ENCODE results near the gene RPS6KA5. TPM values are rescaled to one million over a fixed set of nuclear protein-coding genes. Genes with fewer than 3 reads are reported as not detected.

Gene RPS6KA5
- total and polyA plus RNA-seq, 2 donors (not counting 1 experiment from before 2014, with no cell fraction given): 6.0 to 34.6 TPM

DNA sequence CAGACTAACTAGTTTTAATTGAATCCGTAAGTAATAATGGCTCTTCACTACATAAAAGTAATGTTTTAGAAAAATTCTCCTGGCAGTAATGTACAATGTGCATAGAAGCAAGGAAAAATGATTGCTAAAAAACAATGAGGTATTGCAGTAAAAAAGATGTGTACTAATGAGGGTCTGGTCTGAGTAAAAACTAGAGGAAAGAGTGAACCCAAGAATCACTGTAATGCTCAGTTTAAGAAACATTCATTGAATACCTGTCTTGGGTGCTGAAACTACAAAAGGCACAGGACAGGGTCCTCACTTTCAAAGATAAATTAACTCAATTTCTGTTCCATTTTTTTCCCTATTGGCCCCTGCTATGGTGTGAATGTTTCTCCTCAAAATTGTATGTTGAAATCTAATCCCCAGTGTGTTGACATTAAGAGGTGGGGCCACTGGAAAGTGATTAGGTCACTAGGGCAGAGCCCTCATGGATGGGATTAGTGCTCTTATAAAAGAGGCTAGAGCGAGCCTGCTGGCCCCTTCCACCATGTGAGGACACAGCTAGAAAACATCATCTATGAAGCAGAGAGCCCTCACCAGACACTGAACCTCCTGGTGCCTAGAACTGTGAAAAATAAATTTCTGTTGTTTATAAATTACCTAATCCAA lies 51.6 kb downstream of the RPS6KA5 start:
- CTCF ChIA-PET: interaction anchor here (0.5 to 1.9 kb wide), 7 partner anchors 11 to 164 kb away, joined by 3 to 7 read pairs (median 4); partner anchors contain the start of gene RPS6KA5
- 100% methylated on average over 1 of the region's 2 CpGs for WGBS (ENCODE audit: insufficient coverage)
- Histone ChIP-seq H3K4me3 (ENCODE audit: control extremely low read depth in 1 of 5, extremely low read depth in 1 of 5, insufficient read depth in 1 of 5, low read depth in 2 of 5, low read length in 4 of 5) (peak overlapping the region in 2 of 5 experiments; percentile 12 to 38), H3K4me1 (ENCODE audit: control insufficient read depth in 2 of 2, insufficient read depth in 2 of 2, low read length in 2 of 2) (peaks cover 61 to 69% of the 10 kb centered on the region in 2 donors), H3K27ac (ENCODE audit: low read length in 2 of 2) (peak overlapping the region; percentile 73 to 90), H3K9me3 (ENCODE audit: control extremely low read depth in 1 of 3, control insufficient read depth in 2 of 3, insufficient read depth in 1 of 3, low read length in 2 of 3) (no peaks in the 10 kb centered on the region), H2AFZ (ENCODE audit: insufficient read depth, low read depth, low read length, poor library complexity, severe bottlenecking) (no peak overlapping the region), H3K27me3 (replicated peaks in 1 of 4; ENCODE audit: control extremely low read depth in 1 of 4, control insufficient read depth in 3 of 4, insufficient read depth in 4 of 4, low read length in 3 of 4) (no peaks in the 10 kb centered on the region), H3K9ac (ENCODE audit: low read length) (no peak overlapping the region), H3K4me2 (replicated peaks; ENCODE audit: low read depth, low read length, poor library complexity, severe bottlenecking) (peak overlapping the region; percentile 65), H4K20me1 (ENCODE audit: control insufficient read depth, insufficient read depth, low read length, poor library complexity, severe bottlenecking) (no peaks in the 10 kb centered on the region), H3K79me2 (ENCODE audit: control insufficient read depth, insufficient read depth, low read length) (peaks cover 78% of the 10 kb centered on the region), H3K36me3 (replicated peaks in 1 of 2; ENCODE audit: control extremely low read depth in 1 of 2, control insufficient read depth in 1 of 2, extremely low read depth in 1 of 2, insufficient read depth in 2 of 2, low read length in 1 of 2) (no peaks in the 10 kb centered on the region)
- Mint-ChIP-seq H3K4me3 (peak overlapping the region; percentile 18), H3K27me3 (no peaks in the 10 kb centered on the region), H3K27ac (peak overlapping the region; percentile 92), H3K9me3 (ENCODE audit: insufficient read depth) (no peaks in the 10 kb centered on the region), H3K4me1 (peaks cover 52% of the 10 kb centered on the region)
- no peak for TF ChIP-seq EZH2 (IDR thresholded peaks at IDR 0.05; ENCODE audit: borderline replicate concordance, insufficient read depth, low read depth, low read length, poor library complexity, severe bottlenecking)
- POLR2A ChIA-PET: interaction anchor here (0.5 to 2.8 kb wide), 7 partner anchors 13 to 666 kb away, joined by 3 to 17 read pairs (median 6); partner anchors contain the start of genes DGLUCY and RPS6KA5
- intact Hi-C loops (cut with micrococcal nuclease): loop anchor here (1.0 to 10.0 kb wide), 6 partner anchors 13 to 408 kb away; partner anchors contain the start of genes CCDC88C, DGLUCY and RPS6KA5
- no peak for DNase-seq
- ATAC-seq (ENCODE audit: low read depth): peak; percentile 3

DNA sequence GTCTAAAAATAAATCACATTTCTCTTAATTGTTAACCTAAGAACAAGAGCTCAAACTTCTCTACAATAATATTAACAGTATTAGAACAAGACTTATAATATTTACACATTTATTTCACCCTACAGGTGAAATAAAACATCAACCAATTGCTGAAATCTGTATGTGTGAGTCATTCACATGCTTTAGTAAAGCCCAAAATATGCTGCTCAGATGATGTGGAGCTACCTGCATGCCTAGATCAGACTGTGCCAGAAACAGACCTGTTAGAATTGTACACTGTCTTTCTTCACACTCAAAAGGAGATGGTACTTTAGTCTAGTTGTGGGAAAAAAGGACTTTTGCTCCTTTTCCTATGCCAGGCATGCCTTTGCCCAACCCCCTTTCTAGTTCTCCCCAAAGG lies 54.7 kb downstream of the RPS6KA5 start:
- H3K79me2 ChIP-seq (ENCODE audit: control insufficient read depth, insufficient read depth, low read length): peaks cover 75% of the 10 kb centered on the region
- Mint-ChIP-seq H3K4me1 (peaks cover 46% of the 10 kb centered on the region), H3K4me3 (no peak overlapping the region), H3K9me3 (ENCODE audit: insufficient read depth) (no peaks in the 10 kb centered on the region), H3K27me3 (no peaks in the 10 kb centered on the region), H3K27ac (peak overlapping the region; percentile 71)
- H3K27ac ChIP-seq (ENCODE audit: low read length in 2 of 2): peak overlapping the region in 1 of 2 donors; percentile 90
- intact Hi-C loops (cut with micrococcal nuclease): loop anchor here (5.0 to 10.0 kb wide), 2 partner anchors 309 to 412 kb away; partner anchors contain the start of gene CCDC88C
- TF ChIP-seq CTCF (IDR thresholded peaks at IDR 0.05): no peak
- TF ChIP-seq EZH2 (IDR thresholded peaks at IDR 0.05; ENCODE audit: borderline replicate concordance, insufficient read depth, low read depth, low read length, poor library complexity, severe bottlenecking): no peak
- H3K9ac ChIP-seq (ENCODE audit: low read length): no peak overlapping the region
- POLR2A ChIA-PET: no interaction called here
- no peak overlapping the region for H2AFZ ChIP-seq (ENCODE audit: insufficient read depth, low read depth, low read length, poor library complexity, severe bottlenecking)
- no peaks in the 10 kb centered on the region for H3K36me3 ChIP-seq (replicated peaks in 1 of 2; ENCODE audit: control extremely low read depth in 1 of 2, control insufficient read depth in 1 of 2, extremely low read depth in 1 of 2, insufficient read depth in 2 of 2, low read length in 1 of 2)
- ATAC-seq (ENCODE audit: low read depth) (no peak), DNase-seq (no peak)
- CTCF ChIA-PET: interaction anchor here (1.2 kb wide), 1 partner anchor 171 kb away, joined by 4 read pairs; no protein-coding TSS in a partner anchor
- H3K9me3 ChIP-seq (ENCODE audit: control extremely low read depth in 1 of 3, control insufficient read depth in 2 of 3, insufficient read depth in 1 of 3, low read length in 2 of 3): no peaks in the 10 kb centered on the region
- no peaks in the 10 kb centered on the region for H4K20me1 ChIP-seq (ENCODE audit: control insufficient read depth, insufficient read depth, low read length, poor library complexity, severe bottlenecking)
- peaks cover 39 to 42% of the 10 kb centered on the region in 2 donors for H3K4me1 ChIP-seq (ENCODE audit: control insufficient read depth in 2 of 2, insufficient read depth in 2 of 2, low read length in 2 of 2)
- no peaks in the 10 kb centered on the region for H3K27me3 ChIP-seq (replicated peaks in 1 of 4; ENCODE audit: control extremely low read depth in 1 of 4, control insufficient read depth in 3 of 4, insufficient read depth in 4 of 4, low read length in 3 of 4)
- no peak overlapping the region for H3K4me2 ChIP-seq (replicated peaks; ENCODE audit: low read depth, low read length, poor library complexity, severe bottlenecking)
- H3K4me3 ChIP-seq (ENCODE audit: control extremely low read depth in 1 of 5, extremely low read depth in 1 of 5, insufficient read depth in 1 of 5, low read depth in 2 of 5, low read length in 4 of 5): no peak overlapping the region
